SU-DHL-6 (cell line): ENCODE measurements around the gene DMD.

ENCODE experiments used
- H2AFZ ChIP-seq: fragments of 200-600 bp; sonication (generic); 2 replicates; pipeline ENCODE4 v1.6.1; 2014; ENCODE audit warnings: low read depth, mild to moderate bottlenecking, moderate library complexity, mixed read lengths, antibody characterized with exemption, low read length; ENCODE audit not compliant: severe bottlenecking
- H3F3A ChIP-seq: fragments of 200-600 bp; shearing (Covaris generic); 2 replicates; pipeline ENCODE4 v1.6.0; 2016; ENCODE audit warnings: antibody characterized with exemption, mild to moderate bottlenecking; ENCODE audit not compliant: insufficient read depth
- H3K27ac ChIP-seq: fragments of 200-600 bp; sonication (generic); 2 replicates; pipeline ENCODE4 v1.5.1; 2016; ENCODE audit warnings: low read depth, mild to moderate bottlenecking, low read length, moderate library complexity, mixed read lengths
- H3K27me3 ChIP-seq: fragments of 200-600 bp; sonication (generic), shearing (Covaris generic); 2 replicates; pipeline ENCODE4 v1.6.0; 2014; ENCODE audit warnings: mild to moderate bottlenecking, low read length
- H3K36me3 ChIP-seq: fragments of 200-600 bp; sonication (generic); 2 replicates; pipeline ENCODE4 v1.6.1; 2014; ENCODE audit warnings: mild to moderate bottlenecking, low read length, mixed read lengths
- H3K4me2 ChIP-seq: fragments of 300-600, 200-600 bp; shearing (Covaris generic), sonication (generic); 2 replicates; pipeline ENCODE4 v1.6.0; 2014; ENCODE audit warnings: low read length, low read depth, mild to moderate bottlenecking; ENCODE audit not compliant: poor library complexity, severe bottlenecking
- H3K4me3 ChIP-seq: fragments of 200-600 bp; sonication (generic); 2 replicates; pipeline ENCODE4 v1.5.1; 2014; ENCODE audit warnings: antibody characterized with exemption, low read length, mild to moderate bottlenecking, mixed read lengths; ENCODE audit not compliant: insufficient read depth, poor library complexity, severe bottlenecking
- H3K79me2 ChIP-seq: fragments of 200-600 bp; sonication (generic); 2 replicates; pipeline ENCODE4 v1.6.1; 2014; ENCODE audit warnings: mild to moderate bottlenecking, low read length, moderate library complexity; ENCODE audit not compliant: insufficient read depth
- H3K9ac ChIP-seq: fragments of 200-600 bp; sonication (generic); 2 replicates; pipeline ENCODE4 v1.7.0; 2014; ENCODE audit warnings: mild to moderate bottlenecking, low read length
- H3K9me2 ChIP-seq: fragments of 200-600 bp; sonication (generic); replicated peaks from 2 replicates; pipeline ENCODE4 v1.6.1; 2014; ENCODE audit warnings: low read length; ENCODE audit not compliant: insufficient read depth
- H3K9me3 ChIP-seq: fragments of 200-600 bp; sonication (generic); 2 replicates; pipeline ENCODE4 v1.6.1; 2014; ENCODE audit warnings: low read length, mixed read lengths; ENCODE audit not compliant: insufficient read depth
- H4K20me1 ChIP-seq: fragments of 200-600 bp; sonication (generic); 2 replicates; pipeline ENCODE4 v1.6.1; 2014; ENCODE audit warnings: low read depth, mild to moderate bottlenecking, antibody characterized with exemption, low read length, moderate library complexity, mixed read lengths
- CTCF ChIP-seq: fragments of 200-600 bp; sonication (generic); IDR thresholded peaks from one replicate; pipeline ENCODE4 v1.5.1; 2017; ENCODE audit warnings: antibody characterized with exemption, mild to moderate bottlenecking, low read length, moderate library complexity; ENCODE audit not compliant: insufficient read depth, poor library complexity, severe bottlenecking
- EZH2phosphoT487 ChIP-seq: fragments of 200-600 bp; sonication (generic), shearing (Covaris generic); conservative IDR thresholded peaks from 2 replicates; pipeline ENCODE4 v1.6.1; 2018; ENCODE audit warnings: mild to moderate bottlenecking, antibody characterized with exemption, low read length, moderate library complexity, mixed read lengths

The DMD gene

GRCh38 chrX:31280580-31280979 lies 1930.8 kb downstream of the DMD start:
- Histone ChIP-seq H3K79me2 (no peaks in the 10 kb centered on the region), H3K9me2 (no peaks in the 10 kb centered on the region), H3F3A (no peaks in the 10 kb centered on the region), H3K27me3 (no peaks in the 10 kb centered on the region), H3K4me3 (no peak overlapping the region), H3K36me3 (no peaks in the 10 kb centered on the region), H3K9ac (no peak overlapping the region), H3K9me3 (no peaks in the 10 kb centered on the region), H3K4me2 (no peak overlapping the region), H2AFZ (no peak overlapping the region), H3K27ac (no peak overlapping the region), H4K20me1 (no peaks in the 10 kb centered on the region)
- TF ChIP-seq EZH2phosphoT487 (no peak), CTCF (no peak)

- Histone ChIP-seq H3K9ac (no peak overlapping the region), H3K4me2 (no peak overlapping the region), H3K27ac (no peak overlapping the region), H3K36me3 (no peaks in the 10 kb centered on the region), H3K79me2 (no peaks in the 10 kb centered on the region), H2AFZ (no peak overlapping the region), H3K4me3 (no peak overlapping the region), H3K9me2 (no peaks in the 10 kb centered on the region), H3K27me3 (no peaks in the 10 kb centered on the region), H4K20me1 (no peaks in the 10 kb centered on the region), H3F3A (no peaks in the 10 kb centered on the region), H3K9me3 (no peaks in the 10 kb centered on the region)
- TF ChIP-seq CTCF (no peak), EZH2phosphoT487 (no peak)
Measured at GRCh38 chrX:31279359-31279758, 1932.0 kb downstream of the DMD start.

GRCh38 chrX:31272472-31272775 lies 1938.9 kb downstream of the DMD start:
- H3K9me2 ChIP-seq, result no peaks in the 10 kb centered on the region
- H3K9me3 ChIP-seq, result no peaks in the 10 kb centered on the region
- no peak overlapping the region for H3K4me3 ChIP-seq
- H3K4me2 ChIP-seq, result no peak overlapping the region
- TF ChIP-seq EZH2phosphoT487 (no peak), CTCF (no peak)
- H3K27ac ChIP-seq, result no peak overlapping the region
- H3K9ac ChIP-seq, result no peak overlapping the region
- no peaks in the 10 kb centered on the region for H3K27me3 ChIP-seq
- H2AFZ ChIP-seq, result no peak overlapping the region
- no peaks in the 10 kb centered on the region for H4K20me1 ChIP-seq
- no peaks in the 10 kb centered on the region for H3K79me2 ChIP-seq
- H3F3A ChIP-seq, result no peaks in the 10 kb centered on the region
- H3K36me3 ChIP-seq, result no peaks in the 10 kb centered on the region
